ENCODE measurements around the gene NCKAP5L.

DNA sequence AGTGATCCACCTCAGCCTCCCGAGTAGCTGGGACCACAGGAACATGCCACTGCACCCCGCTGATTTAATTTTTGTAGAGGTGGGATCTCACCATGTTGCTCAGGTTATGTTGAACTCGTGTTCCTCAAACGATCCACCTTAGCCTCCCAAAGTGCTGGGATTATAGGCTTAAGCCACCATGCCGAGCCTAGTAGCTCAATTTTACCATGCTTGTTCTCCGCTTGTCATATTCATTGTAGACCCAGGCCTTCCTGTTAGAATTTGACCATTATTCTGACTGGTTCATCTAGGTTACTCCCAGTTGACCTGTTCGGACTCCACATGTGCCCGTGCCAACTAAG lies 62.1 kb downstream of the NCKAP5L start:
- TF ChIP-seq YY1 (IDR thresholded peaks at IDR 0.05; ENCODE audit: insufficient read depth, insufficient read length) (no peak), ZNF274 (IDR thresholded peaks at IDR 0.05; ENCODE audit: low read depth, low read length) (no peak)
